H1 (cell line): ENCODE results near the gene PLA2G2E.

Source experiments
- CEBPB ChIP-seq: IDR thresholded peaks from 2 replicates; pipeline ENCODE4 v1.6.1; 2012; ENCODE audit warnings: low read depth, low read length
- CTCF ChIP-seq, 3 experiments: IDR thresholded peaks; 1 replicate in 2 of 3; 2 replicates in 1 of 3; pipeline versions ENCODE4 v1.5.1 to v1.6.1; 2011; ENCODE audit warnings: low read length in 3 of 3, mild to moderate bottlenecking in 3 of 3, inconsistent platforms in 2 of 3, low read depth in 1 of 3, moderate library complexity in 1 of 3; ENCODE audit not compliant: insufficient read depth in 1 of 3; ENCODE audit errors: control extremely low read depth in 1 of 3
- TF ChIP-seq, protein P1 (sequence below): IDR thresholded peaks from 2 replicates; pipeline ENCODE4 v1.6.1; 2011; ENCODE audit warnings: low read depth, mild to moderate bottlenecking, low read length; ENCODE audit not compliant: insufficient read depth

GRCh38 chr1:19879227-19879626 is 44.2 kb downstream of the PLA2G2E start:
- no peak for TF ChIP-seq CEBPB
- no peak for TF ChIP-seq CTCF (IDR thresholded peaks at IDR 0.05; ENCODE audit: control extremely low read depth in 1 of 3, insufficient read depth in 1 of 3, low read depth in 1 of 3, low read length in 3 of 3)
- TF ChIP-seq, protein P1, sequence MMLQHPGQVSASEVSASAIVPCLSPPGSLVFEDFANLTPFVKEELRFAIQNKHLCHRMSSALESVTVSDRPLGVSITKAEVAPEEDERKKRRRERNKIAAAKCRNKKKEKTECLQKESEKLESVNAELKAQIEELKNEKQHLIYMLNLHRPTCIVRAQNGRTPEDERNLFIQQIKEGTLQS = no peak
